Esophagus squamous epithelium (tissue), 4 donors: ENCODE data around the gene VKORC1.

ENCODE experiments used
- CTCF ChIP-seq, 6 experiments: fragments of 450-650 bp in 4 of 6; fragments of 200-600 bp in 2 of 6; sonication (generic) in 2 of 6; IDR thresholded peaks; one replicate each; pipeline ENCODE4 v1.5.1; 2016 to 2019; ENCODE audit warnings: antibody characterized with exemption in 6 of 6, mild to moderate bottlenecking in 4 of 6, moderate library complexity in 4 of 6
- POLR2A ChIP-seq, 4 donors: fragments of 450-650 bp; IDR thresholded peaks; one replicate each; pipeline ENCODE4 v1.6.1; 2017; ENCODE audit warnings: antibody characterized with exemption in 4 of 4, mild to moderate bottlenecking in 4 of 4, moderate library complexity in 3 of 4

GRCh38 chr16:31130336-31130891 lies 35.8 kb upstream of the VKORC1 start:
- TF ChIP-seq POLR2A (IDR thresholded peaks at IDR 0.05) (no peak), CTCF (IDR thresholded peaks at IDR 0.05) (no peak)
